Astrocyte of the cerebellum (primary cell): ENCODE results near the gene SPDYE4.

ENCODE experiments used
- DNase-seq: peaks from one replicate; pipeline ENCODE4 v3.0.0-alpha.2; 2011; ENCODE audit warnings: low read depth
- H3K4me3 ChIP-seq: 2 replicates; pipeline ENCODE4 v1.5.1; 2011; ENCODE audit warnings: mild to moderate bottlenecking, low read depth, low read length, moderate library complexity
- CTCF ChIP-seq: IDR thresholded peaks from 2 replicates; pipeline ENCODE4 v1.5.1; 2012; ENCODE audit warnings: low read length, low read depth, moderate library complexity, mild to moderate bottlenecking; ENCODE audit errors: missing control alignments
- in situ Hi-C: cut with HindIII; loops from 2 replicates; pipeline ENCODE4 v1.10.0; 2017; ENCODE audit warnings: low sequenced_read_pairs

The SPDYE4 gene

DNA sequence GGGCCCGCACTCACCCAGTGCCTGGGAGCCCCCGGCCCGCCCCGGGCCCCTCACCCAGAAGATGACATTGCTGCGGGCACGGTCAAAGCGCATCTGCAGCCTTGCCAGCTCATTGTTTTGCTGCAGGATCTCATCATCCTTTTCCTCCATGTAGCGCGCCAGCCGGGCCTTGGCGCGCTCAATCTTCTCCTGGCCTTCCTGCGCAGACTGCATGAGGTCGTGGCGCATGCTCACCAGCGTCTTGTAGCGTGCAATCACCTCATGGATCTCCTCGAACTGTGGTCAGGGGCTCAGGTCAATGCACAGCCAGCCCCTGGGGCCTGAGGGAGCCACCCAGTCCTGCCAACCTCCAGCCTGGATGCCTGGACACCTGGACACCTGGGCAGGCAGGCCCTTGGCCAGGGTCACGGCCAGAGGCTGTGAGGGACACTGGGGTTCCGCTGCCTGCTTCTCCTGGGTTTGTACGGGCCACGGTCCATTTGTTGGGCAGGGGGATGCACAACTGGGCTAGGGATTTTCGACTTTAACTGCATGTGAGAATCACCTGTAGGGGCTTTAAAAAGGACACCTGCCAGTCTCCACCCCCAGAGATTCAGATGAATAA lies 22.9 kb downstream of the SPDYE4 start:
- no peak for DNase-seq
- no peak for TF ChIP-seq CTCF
- in situ Hi-C loops, result no loop called here
- no peak overlapping the region for H3K4me3 ChIP-seq

DNA sequence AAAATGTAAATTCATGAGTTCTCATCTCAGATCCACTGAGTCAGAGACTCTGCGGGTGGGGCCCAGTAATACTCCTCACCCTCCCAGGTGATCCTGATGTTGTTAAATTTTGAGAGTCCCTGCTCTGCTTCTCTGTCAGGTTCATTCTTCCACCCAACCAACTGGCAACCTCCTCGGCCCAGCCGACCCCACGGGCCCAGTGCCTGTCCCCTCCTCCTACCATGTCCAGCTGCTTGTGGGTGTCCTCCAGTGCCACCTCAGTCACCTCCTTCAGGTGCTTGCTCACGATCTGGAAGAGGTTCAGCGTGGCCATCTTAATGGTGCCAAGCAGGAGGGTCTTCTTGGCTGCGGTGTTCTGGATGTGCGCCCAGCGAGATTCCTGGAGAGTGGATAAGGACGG lies 23.5 kb downstream of the SPDYE4 start:
- DNase-seq, result no peak
- H3K4me3 ChIP-seq, result no peak overlapping the region
- TF ChIP-seq CTCF, result no peak
- in situ Hi-C loops, result no loop called here

GRCh38 chr17:8732406-8733085 lies 25.8 kb downstream of the SPDYE4 start:
- no peak for TF ChIP-seq CTCF
- in situ Hi-C loops, result no loop called here
- no peak overlapping the region for H3K4me3 ChIP-seq
- no peak for DNase-seq

DNA sequence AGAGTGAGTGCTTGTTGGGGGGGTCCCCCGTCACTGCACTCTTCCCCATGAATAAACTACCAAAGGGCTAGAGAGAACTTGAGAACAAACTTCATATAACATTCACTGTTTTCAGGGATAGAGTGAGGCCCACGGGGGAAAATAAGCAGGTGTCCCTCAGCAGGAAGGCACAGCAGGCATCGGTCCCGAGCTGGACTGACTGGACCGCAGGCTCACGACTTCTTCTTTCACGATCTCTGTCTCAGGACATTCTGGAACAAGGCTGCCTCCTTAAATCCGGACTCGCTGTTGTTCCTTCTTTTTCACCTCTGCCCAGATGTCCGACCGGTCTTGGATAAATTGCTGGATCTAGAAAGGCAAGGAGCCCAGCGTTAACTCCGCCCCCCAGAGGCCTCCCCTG lies 28.5 kb downstream of the SPDYE4 start:
- in situ Hi-C loops, result no loop called here
- no peak for DNase-seq
- no peak overlapping the region for H3K4me3 ChIP-seq
- no peak for TF ChIP-seq CTCF

- no peak for TF ChIP-seq CTCF
- in situ Hi-C loops, result no loop called here
- no peak overlapping the region for H3K4me3 ChIP-seq
- DNase-seq, result no peak
These were observed 28.9 kb downstream of the SPDYE4 start for GRCh38 chr17:8729421-8729820.

DNA sequence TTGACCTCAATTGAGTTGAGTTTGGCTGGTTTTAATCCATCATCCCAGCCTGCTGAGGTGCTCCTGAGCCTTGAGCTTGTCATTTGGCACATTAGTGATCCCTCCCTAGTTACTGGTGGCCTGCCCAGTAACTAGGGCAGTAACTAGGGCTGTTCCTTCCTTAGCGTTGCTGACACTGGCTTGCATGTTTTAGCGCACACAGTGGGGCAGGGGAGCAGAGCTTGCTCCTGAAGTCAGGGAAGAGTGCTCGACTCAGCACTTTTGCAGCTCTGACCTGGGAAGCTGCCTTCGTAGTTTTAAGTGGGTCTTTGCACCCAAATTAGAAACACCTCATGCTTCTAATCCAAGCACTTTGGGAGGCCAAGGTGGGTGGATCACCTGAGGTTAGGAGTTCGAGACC lies 29.4 kb downstream of the SPDYE4 start:
- TF ChIP-seq CTCF, result no peak
- no peak overlapping the region for H3K4me3 ChIP-seq
- in situ Hi-C loops, result no loop called here
- DNase-seq, result no peak
